A673 (cell line): ENCODE results near the gene UFC1. TPM values are rescaled to one million over a fixed set of nuclear protein-coding genes. Genes with fewer than 3 reads are reported as not detected.

Experiments used
- BruUV-seq: library from RNA; stranded (reverse); fragments of 400-500 nt; replicated peaks from 2 replicates; lab custom pipeline; 2021; lab: Mats Ljungman, UMichigan
- CTCF ChIA-PET: fragments of 300-600 bp; sonication (Branson Sonifier 250); formaldehyde crosslinking; loops from one replicate; lab custom pipeline; 2022; ENCODE audit warnings: antibody characterized with exemption; lab: Charles Lee
- POLR2A ChIA-PET: fragments of 300-600 bp; sonication (Branson Sonifier 250); formaldehyde crosslinking; loops from one replicate; lab custom pipeline; 2022; ENCODE audit warnings: antibody characterized with exemption; ENCODE audit not compliant: low non-redundant PET; lab: Charles Lee
- DNase-seq: peaks from one replicate; pipeline ENCODE4 v3.0.0-alpha.2; 2015; ENCODE audit warnings: low spot score
- H3K27ac ChIP-seq: fragments of 200-600 bp; sonication (generic); 2 replicates; pipeline ENCODE4 v1.5.1; 2016; ENCODE audit warnings: mixed run types, low read depth, mild to moderate bottlenecking, mixed read lengths, antibody characterized with exemption, low read length; ENCODE audit not compliant: poor library complexity, severe bottlenecking
- H3K27me3 ChIP-seq: fragments of 200-600 bp; sonication (generic); replicated peaks from 2 replicates; pipeline ENCODE4 v1.6.1; 2017; ENCODE audit warnings: mixed run types, low read depth, mild to moderate bottlenecking, mixed read lengths, antibody characterized with exemption, low read length; ENCODE audit not compliant: insufficient read depth, poor library complexity
- H3K36me3 ChIP-seq: fragments of 200-600 bp; sonication (generic); 2 replicates; pipeline ENCODE4 v1.6.1; 2016; ENCODE audit warnings: mixed run types, mild to moderate bottlenecking, mixed read lengths, antibody characterized with exemption, low read length; ENCODE audit not compliant: insufficient read depth, poor library complexity, severe bottlenecking
- H3K4me1 ChIP-seq: fragments of 200-600 bp; sonication (generic); 2 replicates; pipeline ENCODE4 v1.6.1; 2017; ENCODE audit warnings: mixed run types, mild to moderate bottlenecking, mixed read lengths, antibody characterized with exemption, low read length; ENCODE audit not compliant: insufficient read depth, poor library complexity, severe bottlenecking
- H3K4me3 ChIP-seq: fragments of 200-600 bp; sonication (generic); 2 replicates; pipeline ENCODE4 v1.5.1; 2016; ENCODE audit warnings: low read depth, mixed run types, mild to moderate bottlenecking, mixed read lengths, low read length; ENCODE audit not compliant: poor library complexity, severe bottlenecking
- H3K9me3 ChIP-seq: fragments of 200-600 bp; sonication (generic); 2 replicates; pipeline ENCODE4 v1.6.1; 2016; ENCODE audit warnings: mixed run types, low read depth, mild to moderate bottlenecking, mixed read lengths, antibody characterized with exemption, low read length; ENCODE audit not compliant: poor library complexity, severe bottlenecking
- EZH2 ChIP-seq: fragments of 200-600 bp; sonication (generic); IDR thresholded peaks from 2 replicates; pipeline ENCODE4 v1.6.1; 2017; ENCODE audit warnings: borderline replicate concordance, low read depth, mild to moderate bottlenecking, mixed read lengths, antibody characterized with exemption, low read length; ENCODE audit not compliant: poor library complexity, severe bottlenecking
- intact Hi-C: fragments of 100-400 bp; cut with micrococcal nuclease; formaldehyde crosslinking; loops from one replicate; pipeline ENCODE4 v1.10.0; 2022; ENCODE audit not compliant: unreplicated experiment
- total RNA-seq: library from RNA; stranded (reverse); gene quantifications from 2 replicates; pipeline ENCODE4 v1.2.3, GENCODE V29; 2021
- TF ChIP-seq, protein P1 (sequence below): fragments of 300-800, 200-600 bp; sonication (generic); conservative IDR thresholded peaks from 2 replicates; pipeline ENCODE4 v1.5.1; 2017; ENCODE audit warnings: low read depth, mild to moderate bottlenecking, antibody characterized with exemption, low read length, moderate library complexity, mixed read lengths

The UFC1 gene
- total RNA-seq, 1 experiment from 2014 or later: 82.7 TPM

DNA sequence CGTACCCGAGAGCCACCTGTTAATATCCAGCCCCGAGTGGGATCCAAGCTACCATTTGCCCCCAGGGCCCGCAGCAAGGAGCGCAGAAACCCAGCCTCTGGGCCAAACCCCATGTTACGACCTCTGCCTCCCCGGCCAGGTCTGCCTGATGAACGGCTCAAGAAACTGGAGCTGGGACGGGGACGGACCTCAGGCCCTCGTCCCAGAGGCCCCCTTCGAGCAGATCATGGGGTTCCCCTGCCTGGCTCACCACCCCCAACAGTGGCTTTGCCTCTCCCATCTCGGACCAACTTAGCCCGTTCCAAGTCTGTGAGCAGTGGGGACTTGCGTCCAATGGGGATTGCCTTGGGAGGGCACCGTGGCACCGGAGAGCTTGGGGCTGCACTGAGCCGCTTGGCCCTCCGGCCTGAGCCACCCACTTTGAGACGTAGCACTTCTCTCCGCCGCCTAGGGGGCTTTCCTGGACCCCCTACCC, 6.9 kb downstream of the UFC1 start:
- Histone ChIP-seq H3K4me3 (peak overlapping the region; percentile 82), H3K27ac (peak overlapping the region; percentile 92), H3K36me3 (peaks cover 34% of the 10 kb centered on the region), H3K9me3 (no peaks in the 10 kb centered on the region), H3K27me3 (no peaks in the 10 kb centered on the region), H3K4me1 (peaks cover 5% of the 10 kb centered on the region)
- BruUV-seq: no TSS peak
- DNase-seq: no peak
- intact Hi-C loops: no loop called here
- TF ChIP-seq EZH2: no peak
- TF ChIP-seq, protein P1, sequence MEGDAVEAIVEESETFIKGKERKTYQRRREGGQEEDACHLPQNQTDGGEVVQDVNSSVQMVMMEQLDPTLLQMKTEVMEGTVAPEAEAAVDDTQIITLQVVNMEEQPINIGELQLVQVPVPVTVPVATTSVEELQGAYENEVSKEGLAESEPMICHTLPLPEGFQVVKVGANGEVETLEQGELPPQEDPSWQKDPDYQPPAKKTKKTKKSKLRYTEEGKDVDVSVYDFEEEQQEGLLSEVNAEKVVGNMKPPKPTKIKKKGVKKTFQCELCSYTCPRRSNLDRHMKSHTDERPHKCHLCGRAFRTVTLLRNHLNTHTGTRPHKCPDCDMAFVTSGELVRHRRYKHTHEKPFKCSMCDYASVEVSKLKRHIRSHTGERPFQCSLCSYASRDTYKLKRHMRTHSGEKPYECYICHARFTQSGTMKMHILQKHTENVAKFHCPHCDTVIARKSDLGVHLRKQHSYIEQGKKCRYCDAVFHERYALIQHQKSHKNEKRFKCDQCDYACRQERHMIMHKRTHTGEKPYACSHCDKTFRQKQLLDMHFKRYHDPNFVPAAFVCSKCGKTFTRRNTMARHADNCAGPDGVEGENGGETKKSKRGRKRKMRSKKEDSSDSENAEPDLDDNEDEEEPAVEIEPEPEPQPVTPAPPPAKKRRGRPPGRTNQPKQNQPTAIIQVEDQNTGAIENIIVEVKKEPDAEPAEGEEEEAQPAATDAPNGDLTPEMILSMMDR: no peak
- ChIA-PET CTCF (no interaction called here), POLR2A (no interaction called here)

DNA sequence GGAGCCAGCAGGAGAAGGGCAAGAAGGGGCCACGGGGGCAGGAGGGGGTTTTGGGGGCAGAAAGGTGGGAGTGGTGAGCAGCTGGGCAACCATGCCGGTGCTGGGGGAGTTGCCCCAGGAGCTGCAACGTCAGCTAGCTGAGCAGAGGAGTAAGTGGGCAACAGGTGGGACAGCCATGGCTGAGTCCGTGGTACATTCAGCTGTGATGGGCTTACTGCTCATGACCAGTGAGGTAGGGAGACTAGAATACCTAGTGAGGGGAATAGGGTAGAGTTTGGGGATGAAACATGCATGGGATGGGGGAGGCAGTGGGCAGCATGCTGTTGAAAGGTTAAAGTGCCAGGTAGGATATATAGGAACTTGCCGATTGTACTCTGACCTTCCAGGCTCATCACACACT, 7.9 kb downstream of the UFC1 start:
- Histone ChIP-seq H3K36me3 (peaks cover 34% of the 10 kb centered on the region), H3K4me3 (no peak overlapping the region), H3K27me3 (no peaks in the 10 kb centered on the region), H3K9me3 (no peaks in the 10 kb centered on the region), H3K27ac (no peak overlapping the region), H3K4me1 (peaks cover 5% of the 10 kb centered on the region)
- no peak for TF ChIP-seq EZH2
- intact Hi-C loops: no loop called here
- ChIA-PET POLR2A (no interaction called here), CTCF (no interaction called here)
- no peak for DNase-seq
- no TSS peak for BruUV-seq

DNA sequence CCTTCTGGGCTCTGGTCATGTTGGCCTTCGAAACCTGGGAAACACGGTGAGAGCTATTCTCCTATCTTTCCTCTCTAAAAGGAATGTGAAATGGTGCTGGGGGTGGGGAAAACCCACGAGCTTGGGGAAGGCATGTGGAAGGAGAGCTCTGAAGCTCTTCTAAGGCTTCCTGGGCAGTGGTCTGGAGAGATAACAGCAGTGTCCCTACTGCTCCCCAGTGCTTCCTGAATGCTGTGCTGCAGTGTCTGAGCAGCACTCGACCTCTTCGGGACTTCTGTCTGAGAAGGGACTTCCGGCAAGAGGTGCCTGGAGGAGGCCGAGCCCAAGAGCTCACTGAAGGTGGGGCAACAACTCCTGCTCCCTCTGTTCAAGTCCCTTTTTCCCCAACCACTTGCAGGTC, 8.3 kb downstream of the UFC1 start:
- Histone ChIP-seq H3K27ac (no peak overlapping the region), H3K4me3 (no peak overlapping the region), H3K27me3 (no peaks in the 10 kb centered on the region), H3K9me3 (no peaks in the 10 kb centered on the region), H3K4me1 (peaks cover 5% of the 10 kb centered on the region), H3K36me3 (peaks cover 34% of the 10 kb centered on the region)
- ChIA-PET CTCF (no interaction called here), POLR2A (interaction anchor here (0.6 kb wide), 1 partner anchor 157 kb away, joined by 3 read pairs; no protein-coding TSS in a partner anchor)
- no peak for DNase-seq
- intact Hi-C loops: no loop called here
- BruUV-seq: no TSS peak
- TF ChIP-seq, protein P1: no peak
- TF ChIP-seq EZH2: no peak

DNA sequence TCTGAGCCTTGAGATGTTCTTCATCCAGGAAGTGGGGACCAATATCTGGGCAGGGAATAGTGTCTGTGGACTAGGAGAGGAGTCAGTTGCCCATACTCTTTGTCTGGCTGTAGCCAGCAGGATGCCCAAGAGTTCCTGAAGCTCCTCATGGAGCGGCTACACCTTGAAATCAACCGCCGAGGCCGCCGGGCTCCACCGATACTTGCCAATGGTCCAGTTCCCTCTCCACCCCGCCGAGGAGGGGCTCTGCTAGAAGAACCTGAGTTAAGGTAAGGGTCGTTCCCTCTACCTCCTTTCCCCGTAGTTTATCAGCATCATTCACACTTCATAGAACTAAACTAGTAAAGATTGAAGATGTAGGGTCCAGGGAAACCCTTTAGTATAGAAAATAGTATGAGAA, 9.0 kb downstream of the UFC1 start:
- intact Hi-C loops: no loop called here
- Histone ChIP-seq H3K27ac (peak overlapping the region; percentile 1), H3K36me3 (peaks cover 34% of the 10 kb centered on the region), H3K9me3 (no peaks in the 10 kb centered on the region), H3K4me3 (no peak overlapping the region), H3K4me1 (peaks cover 5% of the 10 kb centered on the region), H3K27me3 (no peaks in the 10 kb centered on the region)
- POLR2A ChIA-PET: interaction anchor here (0.6 kb wide), 1 partner anchor 158 kb away, joined by 3 read pairs; no protein-coding TSS in a partner anchor
- DNase-seq: no peak
- CTCF ChIA-PET: no interaction called here
- no TSS peak for BruUV-seq
- TF ChIP-seq EZH2: no peak
